ENCODE data around the gene SLC12A5.
"Not testable (repeated sequence)": the region's sequence is repeated elsewhere in the genome, so short reads cannot be mapped to it uniquely, and the experiment has no call there.

SLC12A5 gene

DNA sequence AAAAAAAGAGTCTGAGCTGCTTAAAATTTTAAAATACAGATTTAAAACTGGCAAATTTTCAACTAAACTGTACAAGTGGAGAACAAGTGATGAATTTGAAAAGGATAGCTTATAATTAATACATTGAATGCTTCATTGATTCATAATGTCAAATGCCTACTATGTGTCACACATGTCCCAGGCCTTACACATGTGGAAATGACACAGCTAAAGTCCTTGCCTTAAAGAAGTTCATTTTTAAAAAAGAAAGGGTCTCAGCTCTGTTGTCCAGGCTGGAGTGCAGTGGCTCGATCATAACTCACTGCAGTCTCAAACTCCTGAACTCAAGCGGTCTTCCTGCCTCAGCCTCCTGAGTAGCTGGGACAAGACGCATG is 55.8 kb downstream of the SLC12A5 start:
- DNase-seq: no peak

- DNase-seq: no peak
Observed at GRCh38 chr20:46085179-46085851, 56.3 kb downstream of the SLC12A5 start.

- DNase-seq: peak; percentile 40
Observed at GRCh38 chr20:46087161-46087560, 58.1 kb downstream of the SLC12A5 start.

GRCh38 chr20:46088409-46089166 is 59.6 kb downstream of the SLC12A5 start:
- DNase-seq: peak; percentile 27

DNA sequence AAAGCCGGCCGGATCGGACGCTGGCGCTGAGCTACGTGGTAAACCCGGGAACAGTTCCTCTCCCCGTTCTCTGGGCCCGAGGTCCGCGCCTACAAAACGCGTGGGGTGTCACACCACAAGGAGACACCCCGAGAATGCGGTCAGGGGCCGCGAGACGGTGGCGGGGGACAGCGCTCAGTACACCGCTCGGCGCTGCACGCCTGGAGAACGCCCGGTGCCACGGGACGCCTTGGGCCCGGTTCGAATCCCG is 60.1 kb downstream of the SLC12A5 start:
- DNase-seq: no peak

GRCh38 chr20:46089417-46090388 is 60.7 kb downstream of the SLC12A5 start, which contains the start of gene NCOA5:
TSS of gene NCOA5 (minus strand) at chr20:46089962. CDS start at chr20:46079424, 10,538 bp downstream.
- DNase-seq: peak; percentile 97

DNA sequence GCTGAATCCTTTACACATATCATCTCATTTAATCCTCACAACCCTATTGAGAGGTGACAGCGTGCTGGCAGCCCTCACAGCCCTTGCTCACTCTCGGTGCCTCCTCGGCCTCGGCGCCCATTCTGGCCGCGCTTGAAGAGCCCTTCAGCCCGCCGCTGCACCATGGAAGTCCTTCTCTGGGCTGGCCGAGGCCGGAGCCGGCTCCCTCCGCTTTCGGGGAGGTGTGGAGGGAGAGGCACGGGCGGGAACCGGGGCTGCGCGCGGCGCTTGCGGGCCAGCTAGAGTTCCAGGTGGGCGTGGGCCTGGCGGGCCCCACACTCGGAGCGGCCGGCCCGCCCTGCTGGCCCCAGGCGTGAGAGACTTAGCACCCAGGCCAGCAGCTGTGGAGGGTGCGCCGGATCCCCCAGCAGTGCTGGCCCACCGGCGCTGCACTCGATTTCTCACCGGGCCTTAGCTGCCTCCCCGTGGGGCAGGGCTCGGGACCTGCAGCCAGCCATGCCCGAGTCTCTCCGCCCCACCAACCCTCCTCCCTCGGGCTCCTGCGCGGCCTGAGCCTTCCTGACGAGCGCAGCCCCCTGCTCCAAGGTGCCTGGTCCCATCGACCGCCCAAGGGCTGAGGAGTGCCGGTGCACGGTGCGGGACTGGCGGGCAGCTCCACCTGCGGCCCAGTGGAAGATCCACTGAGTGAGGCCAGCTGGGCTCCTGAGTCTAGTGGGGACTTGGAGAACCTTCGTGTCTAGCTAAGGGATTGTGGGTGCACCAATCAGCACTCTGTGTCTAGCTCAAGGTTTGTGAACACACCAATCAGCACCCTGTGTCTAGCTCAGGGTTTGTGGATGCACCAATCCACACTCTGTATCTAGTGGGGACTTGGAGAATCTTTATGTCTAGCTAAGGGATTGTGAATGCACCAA is 62.9 kb downstream of the SLC12A5 start:
- not testable (repeated sequence) for DNase-seq

DNA sequence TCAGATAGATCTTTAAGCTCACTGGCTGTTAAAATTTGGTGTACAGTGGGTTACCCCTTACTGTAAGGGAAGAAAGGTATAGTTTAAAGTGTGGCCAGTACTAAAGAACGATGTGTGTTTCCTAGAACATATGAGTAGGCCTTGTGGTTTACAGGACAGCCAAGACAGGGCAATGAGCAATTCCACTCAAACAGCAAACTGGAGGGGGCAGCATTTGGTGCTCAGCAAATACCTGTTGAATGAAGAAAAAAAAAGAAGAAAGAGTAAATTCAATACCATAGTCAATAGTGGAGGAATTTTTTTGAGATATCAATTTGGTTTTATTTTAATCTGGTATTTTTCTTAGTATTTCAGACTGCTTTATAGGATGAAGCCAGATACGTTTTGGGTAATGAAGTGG is 64.5 kb downstream of the SLC12A5 start:
- no peak for DNase-seq

GRCh38 chr20:46099491-46100287 is 70.7 kb downstream of the SLC12A5 start:
- DNase-seq: no peak

DNA sequence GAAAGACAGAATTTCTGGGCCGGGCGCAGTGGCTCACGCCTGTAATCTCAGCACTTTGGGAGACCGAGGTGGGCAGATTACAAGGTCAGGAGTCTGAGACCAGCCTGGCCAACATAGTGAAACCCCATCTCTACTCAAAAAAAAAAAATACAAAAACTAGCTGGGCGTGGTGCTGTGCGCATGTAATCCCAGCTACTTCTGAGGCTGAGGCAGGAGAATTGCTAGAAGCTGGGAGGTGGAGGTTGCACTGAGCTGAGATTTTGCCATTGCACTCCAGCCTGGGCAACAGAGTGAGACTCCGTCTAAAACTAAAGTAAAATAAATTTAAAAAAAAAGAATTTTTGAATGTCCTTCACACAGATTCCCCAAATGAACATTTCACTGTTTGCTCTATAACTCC is 71.4 kb downstream of the SLC12A5 start:
- not testable (repeated sequence) for DNase-seq

DNA sequence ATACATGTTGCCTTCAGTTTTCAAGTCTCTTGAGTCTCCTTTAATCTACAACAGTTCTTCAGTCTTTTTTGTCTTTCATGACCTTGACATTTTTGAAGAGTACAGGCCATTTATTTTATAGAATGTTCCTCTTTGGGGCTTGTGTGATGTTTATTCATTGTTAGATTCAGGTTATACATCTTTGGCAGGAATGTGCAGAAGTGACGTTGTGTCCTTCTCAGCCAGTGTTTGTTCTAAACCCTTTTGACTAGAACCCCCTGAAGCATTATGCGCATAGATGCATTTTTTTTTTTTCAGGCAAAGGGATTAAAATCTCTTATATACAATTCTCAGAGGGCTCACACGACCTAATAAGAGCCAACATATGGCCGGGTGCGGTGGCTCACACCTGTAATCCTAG is 72.0 kb downstream of the SLC12A5 start:
- DNase-seq: no peak

- no peak for DNase-seq
Observed at GRCh38 chr20:46101957-46102356, 72.9 kb downstream of the SLC12A5 start.

GRCh38 chr20:46102940-46103339 is 73.9 kb downstream of the SLC12A5 start:
- no peak for DNase-seq

DNA sequence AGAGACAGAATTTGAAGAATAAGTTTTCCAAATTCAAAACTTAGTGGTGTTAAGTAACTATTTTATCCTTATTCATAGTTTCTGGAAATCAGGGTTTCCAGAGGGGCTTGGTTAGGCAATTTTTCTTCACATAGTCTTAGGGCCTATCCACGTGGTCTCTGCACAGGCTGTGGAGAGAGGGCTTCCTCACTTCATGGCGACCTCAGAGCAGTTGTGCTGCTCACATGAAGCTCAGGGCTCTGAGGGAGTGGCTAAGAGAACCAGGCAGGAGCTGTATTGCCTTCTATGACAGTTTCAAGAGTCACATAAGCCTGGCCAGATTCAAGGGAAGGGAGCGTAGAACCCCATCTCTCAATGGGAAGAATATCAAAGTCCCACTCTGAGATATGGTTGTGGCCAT is 75.2 kb downstream of the SLC12A5 start:
- DNase-seq: no peak

DNA sequence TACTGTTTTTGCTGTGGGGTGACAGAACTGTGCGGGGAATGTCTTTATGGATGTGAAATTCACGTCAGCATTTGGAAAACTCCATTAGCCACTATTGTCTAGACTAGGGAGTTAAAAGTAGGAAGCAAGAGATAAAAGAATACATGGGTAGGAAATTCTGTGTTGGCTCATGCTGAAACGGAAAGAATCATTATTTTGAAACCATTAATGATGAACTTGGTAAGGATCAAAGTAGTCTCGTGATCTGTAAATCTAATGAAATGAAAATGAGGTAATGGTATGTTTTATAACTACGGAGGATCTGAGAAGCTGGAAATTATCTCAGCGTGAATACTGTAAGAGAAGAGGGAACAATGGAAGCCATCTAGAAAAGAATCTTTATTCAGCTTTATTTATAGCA is 78.0 kb downstream of the SLC12A5 start:
- DNase-seq: no peak

- DNase-seq: no peak
Observed at GRCh38 chr20:46108435-46108841, 79.4 kb downstream of the SLC12A5 start.

DNA sequence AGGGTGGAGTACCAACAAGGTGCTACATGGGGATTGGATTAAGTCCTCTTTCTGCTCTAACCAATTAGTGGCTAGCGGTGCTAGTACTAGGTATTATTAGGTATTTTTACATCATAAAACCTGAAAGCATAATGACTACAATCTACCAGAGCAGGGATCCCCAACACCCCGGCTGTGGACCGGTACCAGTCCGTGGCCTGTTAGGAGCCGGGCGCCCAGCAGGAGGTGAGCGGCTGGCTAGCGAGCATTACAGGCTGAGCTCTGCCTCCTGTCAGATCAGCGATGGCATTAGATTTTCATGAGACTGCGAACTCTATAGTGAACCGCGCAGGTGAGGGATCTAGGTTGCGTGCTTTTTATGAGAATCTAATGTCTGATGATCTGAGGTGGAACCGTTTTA is 80.0 kb downstream of the SLC12A5 start:
- DNase-seq: no peak
